Ectodermal cell (in vitro differentiated cells): ENCODE data around the gene CTSG.
"Not testable (repeated sequence)": the region's sequence is repeated elsewhere in the genome, so short reads cannot be mapped to it uniquely, and the experiment has no call there.

Experiments used
- H3K27ac ChIP-seq: 2 replicates; pipeline ENCODE4 v1.7.0; 2013; ENCODE audit warnings: mild to moderate bottlenecking, low read depth, low read length; ENCODE audit not compliant: insufficient read depth, poor library complexity, severe bottlenecking
- H3K27me3 ChIP-seq: 2 replicates; pipeline ENCODE4 v1.7.0; 2013; ENCODE audit warnings: mild to moderate bottlenecking, low read length; ENCODE audit not compliant: insufficient read depth, control insufficient read depth, poor library complexity, severe bottlenecking
- H3K36me3 ChIP-seq: one replicate; pipeline ENCODE4 v1.7.0; 2013; ENCODE audit warnings: low read length; ENCODE audit not compliant: control insufficient read depth, insufficient read depth
- H3K4me1 ChIP-seq: one replicate; pipeline ENCODE4 v1.7.0; 2013; ENCODE audit warnings: low read length; ENCODE audit not compliant: control insufficient read depth, insufficient read depth
- H3K4me3 ChIP-seq: 2 replicates; pipeline ENCODE4 v1.7.0; 2013; ENCODE audit warnings: low read depth, low read length, control low read depth; ENCODE audit not compliant: insufficient read depth
- H3K9me3 ChIP-seq: 2 replicates; pipeline ENCODE4 v1.7.0; 2013; ENCODE audit warnings: mild to moderate bottlenecking, low read length, moderate library complexity; ENCODE audit not compliant: control insufficient read depth
- WGBS, 2 experiments: methylation state at CpG; one replicate each; pipeline ENCODE4 v1.1.7; 2013; ENCODE audit warnings: missing lambda C conversion rate in 2 of 2; 5-methylcytosine and 5-hydroxymethylcytosine counted together

The CTSG gene

GRCh38 chr14:24595073-24595808, 19.2 kb upstream of the CTSG start:
- H3K27ac ChIP-seq = no peak overlapping the region
- no peaks in the 10 kb centered on the region for H3K27me3 ChIP-seq
- H3K4me1 ChIP-seq = no peaks in the 10 kb centered on the region
- H3K9me3 ChIP-seq = no peaks in the 10 kb centered on the region
- no peak overlapping the region for H3K4me3 ChIP-seq
- WGBS, 2 experiments = 86 to 88% methylated on average over 3 of the region's 3 CpGs
- no peaks in the 10 kb centered on the region for H3K36me3 ChIP-seq

GRCh38 chr14:24591004-24591403, 15.0 kb upstream of the CTSG start:
- not testable (repeated sequence) for H3K27me3 ChIP-seq, H3K36me3 ChIP-seq, H3K27ac ChIP-seq, H3K4me3 ChIP-seq, H3K4me1 ChIP-seq, H3K9me3 ChIP-seq
- no CpG with 5 or more reads among the region's 2 CpGs for WGBS, 2 experiments

GRCh38 chr14:24584402-24584801, 8.4 kb upstream of the CTSG start:
- not testable (repeated sequence) for H3K27me3 ChIP-seq, H3K4me1 ChIP-seq, H3K27ac ChIP-seq, H3K4me3 ChIP-seq, H3K36me3 ChIP-seq, H3K9me3 ChIP-seq
- WGBS, 2 experiments = 80% methylated on average over 1 of the region's 3 CpGs; no CpG with 5 or more reads in 1 of the 2 experiments

GRCh38 chr14:24578558-24578957, 2.5 kb upstream of the CTSG start:
- Histone ChIP-seq H3K27me3 (no peaks in the 10 kb centered on the region), H3K9me3 (no peaks in the 10 kb centered on the region), H3K4me3 (no peak overlapping the region), H3K27ac (no peak overlapping the region), H3K36me3 (no peaks in the 10 kb centered on the region), H3K4me1 (no peaks in the 10 kb centered on the region)
- WGBS, 2 experiments = 100% methylated on average over 1 of the region's 2 CpGs

- WGBS, 2 experiments = 88 to 92% methylated on average over 4 to 5 of the region's 5 CpGs
- no peaks in the 10 kb centered on the region for H3K36me3 ChIP-seq
- H3K4me1 ChIP-seq = no peaks in the 10 kb centered on the region
- no peaks in the 10 kb centered on the region for H3K9me3 ChIP-seq
- no peak overlapping the region for H3K27ac ChIP-seq
- H3K4me3 ChIP-seq = no peak overlapping the region
- H3K27me3 ChIP-seq = no peaks in the 10 kb centered on the region
Observed at GRCh38 chr14:24576771-24577170, 721 bp upstream of the CTSG start.

GRCh38 chr14:24574206-24574774, 1.8 kb downstream of the CTSG start:
- Histone ChIP-seq H3K9me3 (no peaks in the 10 kb centered on the region), H3K36me3 (no peaks in the 10 kb centered on the region), H3K27me3 (no peaks in the 10 kb centered on the region), H3K4me1 (no peaks in the 10 kb centered on the region), H3K27ac (no peak overlapping the region), H3K4me3 (no peak overlapping the region)
- 91 to 94% methylated on average over 27 of the region's 27 CpGs for WGBS, 2 experiments

GRCh38 chr14:24566318-24566717, 9.7 kb downstream of the CTSG start:
- no peaks in the 10 kb centered on the region for H3K4me1 ChIP-seq
- H3K27ac ChIP-seq = no peak overlapping the region
- no peaks in the 10 kb centered on the region for H3K9me3 ChIP-seq
- no peaks in the 10 kb centered on the region for H3K27me3 ChIP-seq
- H3K4me3 ChIP-seq = no peak overlapping the region
- WGBS, 2 experiments = 71 to 82% methylated on average over 2 of the region's 2 CpGs
- H3K36me3 ChIP-seq = no peaks in the 10 kb centered on the region

GRCh38 chr14:24565766-24566165, 10.3 kb downstream of the CTSG start:
- Histone ChIP-seq H3K27me3 (no peaks in the 10 kb centered on the region), H3K27ac (no peak overlapping the region), H3K36me3 (no peaks in the 10 kb centered on the region), H3K9me3 (no peaks in the 10 kb centered on the region), H3K4me1 (no peaks in the 10 kb centered on the region), H3K4me3 (no peak overlapping the region)
- WGBS, 2 experiments = 88 to 100% methylated on average over 1 to 2 of the region's 2 CpGs

GRCh38 chr14:24563505-24563904, 12.5 kb downstream of the CTSG start:
- peaks cover 2% of the 10 kb centered on the region for H3K9me3 ChIP-seq
- no peak overlapping the region for H3K4me3 ChIP-seq
- 85 to 94% methylated on average over 3 of the region's 3 CpGs for WGBS, 2 experiments

GRCh38 chr14:24556756-24557155, 19.3 kb downstream of the CTSG start:
- peaks cover 3% of the 10 kb centered on the region for H3K9me3 ChIP-seq
- 88 to 91% methylated on average over 4 of the region's 4 CpGs for WGBS, 2 experiments
- no peaks in the 10 kb centered on the region for H3K4me1 ChIP-seq
- no peak overlapping the region for H3K4me3 ChIP-seq
- no peak overlapping the region for H3K27ac ChIP-seq
- no peaks in the 10 kb centered on the region for H3K36me3 ChIP-seq
- H3K27me3 ChIP-seq = no peaks in the 10 kb centered on the region

More at GRCh38 chr14:24563505-24563904, 12.5 kb downstream of the CTSG start:
- Histone ChIP-seq H3K27me3 (no peaks in the 10 kb centered on the region), H3K36me3 (no peaks in the 10 kb centered on the region), H3K27ac (no peak overlapping the region), H3K4me1 (no peaks in the 10 kb centered on the region)
